ENCODE data around the gene TINCR.

DNA sequence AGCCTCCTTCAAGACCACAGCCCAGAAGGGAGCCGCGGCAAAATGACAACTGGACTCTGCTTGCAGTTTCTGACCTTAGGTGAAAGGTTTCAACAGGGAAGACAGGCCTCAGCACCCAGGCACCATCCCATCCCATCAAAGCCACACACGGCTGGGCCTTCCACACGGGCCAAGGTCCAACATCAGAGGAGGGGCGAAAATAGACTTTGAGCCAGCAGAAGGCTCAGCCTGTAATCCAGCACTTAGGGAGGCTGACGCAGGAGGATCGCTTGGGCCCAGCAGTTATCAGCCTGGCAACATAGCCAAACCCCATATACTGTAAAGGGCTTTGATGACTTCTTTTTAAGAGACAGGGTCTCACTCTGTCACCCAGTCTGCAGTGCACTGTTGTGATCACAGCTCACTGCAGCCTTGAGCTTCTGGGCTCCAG is 26.8 kb upstream of the TINCR start:
- TF ChIP-seq, protein P1, sequence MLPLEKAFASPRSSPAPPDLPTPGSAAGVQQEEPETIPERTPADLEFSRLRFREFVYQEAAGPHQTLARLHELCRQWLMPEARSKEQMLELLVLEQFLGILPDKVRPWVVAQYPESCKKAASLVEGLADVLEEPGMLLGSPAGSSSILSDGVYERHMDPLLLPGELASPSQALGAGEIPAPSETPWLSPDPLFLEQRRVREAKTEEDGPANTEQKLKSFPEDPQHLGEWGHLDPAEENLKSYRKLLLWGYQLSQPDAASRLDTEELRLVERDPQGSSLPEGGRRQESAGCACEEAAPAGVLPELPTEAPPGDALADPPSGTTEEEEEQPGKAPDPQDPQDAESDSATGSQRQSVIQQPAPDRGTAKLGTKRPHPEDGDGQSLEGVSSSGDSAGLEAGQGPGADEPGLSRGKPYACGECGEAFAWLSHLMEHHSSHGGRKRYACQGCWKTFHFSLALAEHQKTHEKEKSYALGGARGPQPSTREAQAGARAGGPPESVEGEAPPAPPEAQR (CRISPR knock-in tag; IDR thresholded peaks at IDR 0.05) = no peak
- no peak for TF ChIP-seq NR1H2 (CRISPR knock-in tag; IDR thresholded peaks at IDR 0.05)
- TF ChIP-seq, protein P2, sequence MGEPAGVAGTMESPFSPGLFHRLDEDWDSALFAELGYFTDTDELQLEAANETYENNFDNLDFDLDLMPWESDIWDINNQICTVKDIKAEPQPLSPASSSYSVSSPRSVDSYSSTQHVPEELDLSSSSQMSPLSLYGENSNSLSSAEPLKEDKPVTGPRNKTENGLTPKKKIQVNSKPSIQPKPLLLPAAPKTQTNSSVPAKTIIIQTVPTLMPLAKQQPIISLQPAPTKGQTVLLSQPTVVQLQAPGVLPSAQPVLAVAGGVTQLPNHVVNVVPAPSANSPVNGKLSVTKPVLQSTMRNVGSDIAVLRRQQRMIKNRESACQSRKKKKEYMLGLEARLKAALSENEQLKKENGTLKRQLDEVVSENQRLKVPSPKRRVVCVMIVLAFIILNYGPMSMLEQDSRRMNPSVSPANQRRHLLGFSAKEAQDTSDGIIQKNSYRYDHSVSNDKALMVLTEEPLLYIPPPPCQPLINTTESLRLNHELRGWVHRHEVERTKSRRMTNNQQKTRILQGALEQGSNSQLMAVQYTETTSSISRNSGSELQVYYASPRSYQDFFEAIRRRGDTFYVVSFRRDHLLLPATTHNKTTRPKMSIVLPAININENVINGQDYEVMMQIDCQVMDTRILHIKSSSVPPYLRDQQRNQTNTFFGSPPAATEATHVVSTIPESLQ (CRISPR knock-in tag; IDR thresholded peaks at IDR 0.05) = no peak
- TF ChIP-seq, protein P3, sequence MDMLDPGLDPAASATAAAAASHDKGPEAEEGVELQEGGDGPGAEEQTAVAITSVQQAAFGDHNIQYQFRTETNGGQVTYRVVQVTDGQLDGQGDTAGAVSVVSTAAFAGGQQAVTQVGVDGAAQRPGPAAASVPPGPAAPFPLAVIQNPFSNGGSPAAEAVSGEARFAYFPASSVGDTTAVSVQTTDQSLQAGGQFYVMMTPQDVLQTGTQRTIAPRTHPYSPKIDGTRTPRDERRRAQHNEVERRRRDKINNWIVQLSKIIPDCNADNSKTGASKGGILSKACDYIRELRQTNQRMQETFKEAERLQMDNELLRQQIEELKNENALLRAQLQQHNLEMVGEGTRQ (CRISPR knock-in tag; IDR thresholded peaks at IDR 0.05) = no peak
- no peak for TF ChIP-seq AFF4 (CRISPR knock-in tag; IDR thresholded peaks at IDR 0.05; ENCODE audit: borderline replicate concordance)
- no peak for TF ChIP-seq MAX (CRISPR knock-in tag; IDR thresholded peaks at IDR 0.05)
- TF ChIP-seq USF1 (CRISPR knock-in tag; IDR thresholded peaks at IDR 0.05) = no peak
- no peak for TF ChIP-seq ATF3 (CRISPR knock-in tag; conservative IDR thresholded peaks at IDR 0.05)
- TF ChIP-seq, protein P4, sequence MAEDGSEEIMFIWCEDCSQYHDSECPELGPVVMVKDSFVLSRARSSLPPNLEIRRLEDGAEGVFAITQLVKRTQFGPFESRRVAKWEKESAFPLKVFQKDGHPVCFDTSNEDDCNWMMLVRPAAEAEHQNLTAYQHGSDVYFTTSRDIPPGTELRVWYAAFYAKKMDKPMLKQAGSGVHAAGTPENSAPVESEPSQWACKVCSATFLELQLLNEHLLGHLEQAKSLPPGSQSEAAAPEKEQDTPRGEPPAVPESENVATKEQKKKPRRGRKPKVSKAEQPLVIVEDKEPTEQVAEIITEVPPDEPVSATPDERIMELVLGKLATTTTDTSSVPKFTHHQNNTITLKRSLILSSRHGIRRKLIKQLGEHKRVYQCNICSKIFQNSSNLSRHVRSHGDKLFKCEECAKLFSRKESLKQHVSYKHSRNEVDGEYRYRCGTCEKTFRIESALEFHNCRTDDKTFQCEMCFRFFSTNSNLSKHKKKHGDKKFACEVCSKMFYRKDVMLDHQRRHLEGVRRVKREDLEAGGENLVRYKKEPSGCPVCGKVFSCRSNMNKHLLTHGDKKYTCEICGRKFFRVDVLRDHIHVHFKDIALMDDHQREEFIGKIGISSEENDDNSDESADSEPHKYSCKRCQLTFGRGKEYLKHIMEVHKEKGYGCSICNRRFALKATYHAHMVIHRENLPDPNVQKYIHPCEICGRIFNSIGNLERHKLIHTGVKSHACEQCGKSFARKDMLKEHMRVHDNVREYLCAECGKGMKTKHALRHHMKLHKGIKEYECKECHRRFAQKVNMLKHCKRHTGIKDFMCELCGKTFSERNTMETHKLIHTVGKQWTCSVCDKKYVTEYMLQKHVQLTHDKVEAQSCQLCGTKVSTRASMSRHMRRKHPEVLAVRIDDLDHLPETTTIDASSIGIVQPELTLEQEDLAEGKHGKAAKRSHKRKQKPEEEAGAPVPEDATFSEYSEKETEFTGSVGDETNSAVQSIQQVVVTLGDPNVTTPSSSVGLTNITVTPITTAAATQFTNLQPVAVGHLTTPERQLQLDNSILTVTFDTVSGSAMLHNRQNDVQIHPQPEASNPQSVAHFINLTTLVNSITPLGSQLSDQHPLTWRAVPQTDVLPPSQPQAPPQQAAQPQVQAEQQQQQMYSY (CRISPR knock-in tag; IDR thresholded peaks at IDR 0.05) = no peak
- TF ChIP-seq RELA (CRISPR knock-in tag; IDR thresholded peaks at IDR 0.05; ENCODE audit: borderline replicate concordance) = no peak
- no peak for TF ChIP-seq FOXJ3 (CRISPR knock-in tag; IDR thresholded peaks at IDR 0.05; ENCODE audit: borderline replicate concordance)

Measured in WTC11 (cell line).